Inferior parietal cortex (tissue), 1 donor: ENCODE results near the gene POLE.

Experiments used
- DNase-seq: peaks from one replicate; pipeline ENCODE4 v3.0.0-alpha.2; 2016; ENCODE audit errors: extremely low spot score

Gene POLE

GRCh38 chr12:132657004-132657727 is 30.0 kb downstream of the POLE start:
- DNase-seq = no peak

- DNase-seq = no peak
Measured at GRCh38 chr12:132653567-132654290, 33.4 kb downstream of the POLE start.

- no peak for DNase-seq
Measured at GRCh38 chr12:132651444-132652100, 35.6 kb downstream of the POLE start.

- no peak for DNase-seq
Measured at GRCh38 chr12:132649226-132649945, 37.8 kb downstream of the POLE start.

- DNase-seq = no peak
Measured at GRCh38 chr12:132648616-132649225, 38.4 kb downstream of the POLE start.

- no peak for DNase-seq
Measured at GRCh38 chr12:132647858-132648257, 39.3 kb downstream of the POLE start.

- DNase-seq = no peak
Measured at GRCh38 chr12:132646850-132647249, 40.3 kb downstream of the POLE start.

- no peak for DNase-seq
Measured at GRCh38 chr12:132642846-132643835, 44.0 kb downstream of the POLE start.

GRCh38 chr12:132641811-132642650 is 45.1 kb downstream of the POLE start:
- no peak for DNase-seq

- no peak for DNase-seq
Measured at GRCh38 chr12:132640936-132641335, 46.2 kb downstream of the POLE start.

GRCh38 chr12:132639956-132640520 is 47.1 kb downstream of the POLE start:
- no peak for DNase-seq

- DNase-seq = peak; percentile 25
Measured at GRCh38 chr12:132638541-132639408, 48.4 kb downstream of the POLE start.

GRCh38 chr12:132637811-132638210 is 49.3 kb downstream of the POLE start:
- no peak for DNase-seq

- DNase-seq = no peak
Measured at GRCh38 chr12:132635076-132635955, 51.8 kb downstream of the POLE start.

GRCh38 chr12:132634411-132634990 is 52.6 kb downstream of the POLE start:
- no peak for DNase-seq

- DNase-seq = no peak
Measured at GRCh38 chr12:132633901-132634300, 53.2 kb downstream of the POLE start.

- DNase-seq = no peak
Measured at GRCh38 chr12:132633398-132633797, 53.7 kb downstream of the POLE start.
